Stomach (tissue), 9 donors: ENCODE results near the gene IMP4. TPM values are rescaled to one million over a fixed set of nuclear protein-coding genes. Genes with fewer than 3 reads are reported as not detected.

Source experiments
- DNase-seq, 2 donors: peaks; one replicate each; pipeline versions ENCODE4 v3.0.0 to v3.0.0-alpha.2; 2013 to 2019
- H3K27ac ChIP-seq, 5 donors: fragments of 200-600 bp in 4 of 5; sonication (generic) in 4 of 5; one replicate each; pipeline ENCODE4 v1.5.1; 2013 to 2019; ENCODE audit warnings: mild to moderate bottlenecking in 1 of 5, moderate library complexity in 1 of 5
- H3K27me3 ChIP-seq, 3 donors: fragments of 200-600 bp; sonication (generic); one replicate each; pipeline ENCODE4 v1.5.1; 2017 to 2019; ENCODE audit warnings: mixed run types in 1 of 3
- H3K36me3 ChIP-seq, 4 donors: fragments of 200-600 bp; sonication (generic); 1 replicate in 3 of 4; 2 replicates in 1 of 4; pipeline ENCODE4 v1.5.1; 2016 to 2019
- H3K4me1 ChIP-seq, 4 donors: fragments of 200-600 bp; sonication (generic); one replicate each; pipeline ENCODE4 v1.5.1; 2016 to 2019
- H3K4me3 ChIP-seq, 4 donors: fragments of 200-600 bp; sonication (generic) in 3 of 4; one replicate each; pipeline ENCODE4 v1.5.1; 2016 to 2019; ENCODE audit warnings: mild to moderate bottlenecking in 1 of 4
- H3K9me3 ChIP-seq, 4 donors: fragments of 200-600 bp; sonication (generic); one replicate each; pipeline ENCODE4 v1.5.1; 2016 to 2019
- EP300 ChIP-seq: sonication (generic); formaldehyde crosslinking; IDR thresholded peaks from one replicate; pipeline ENCODE4 v1.6.1; 2017; ENCODE audit warnings: antibody characterized with exemption
- POLR2A ChIP-seq, 4 donors: fragments of 450-650 bp; IDR thresholded peaks; one replicate each; pipeline ENCODE4 v1.6.1; 2016; ENCODE audit warnings: antibody characterized with exemption in 4 of 4, control low read depth in 2 of 4, mild to moderate bottlenecking in 1 of 4, moderate library complexity in 1 of 4
- POLR2AphosphoS5 ChIP-seq, 3 donors: sonication (generic); formaldehyde crosslinking; IDR thresholded peaks; one replicate each; pipeline ENCODE4 v1.6.1; 2016; ENCODE audit warnings: antibody characterized with exemption in 3 of 3
- WGBS, 5 donors: extraction: QIAGEN DNeasy Blood & Tissue Kit in 3 of 5; methylation state at CpG; one replicate each; pipeline versions ENCODE4 v1.1.5 to v1.1.7; 2013 to 2018; 5-methylcytosine and 5-hydroxymethylcytosine counted together
- intact Hi-C: fragments of 100-400 bp; cut with DNase I; formaldehyde crosslinking; loops from one replicate; pipeline ENCODE4 v1.15.1; 2023; ENCODE audit warnings: low total_unique reads
- polyA plus RNA-seq, 3 donors: library from polyadenylated mRNA; stranded (reverse); fragments of 200-250 nt; gene quantifications; one replicate each; pipeline ENCODE4 v1.2.3, GENCODE V29; 2013
- total RNA-seq, 5 donors: library from RNA; depleted of rRNA; stranded (reverse); fragments of >200 nt; gene quantifications; one replicate each; pipeline versions ENCODE4 v1.1.0 to v1.2.3, GENCODE V29; 2014 to 2016
- TF ChIP-seq, protein P1 (sequence below), 7 experiments: fragments of 450-650 bp in 4 of 7; fragments of 200-600 bp in 3 of 7; sonication (generic) in 3 of 7; IDR thresholded peaks; one replicate each; pipeline ENCODE4 v1.5.1; 2016 to 2019; ENCODE audit warnings: antibody characterized with exemption in 7 of 7, control low read depth in 2 of 7, mild to moderate bottlenecking in 1 of 7
- donor health status: healthy with polysubstance abuse.
- donor health status: Bipolar disorder and iron deficiency.
- donor health status: healthy.

IMP4 gene
- total and polyA plus RNA-seq, 8 donors, result 14.2 to 128 (median 71.2) TPM

DNA sequence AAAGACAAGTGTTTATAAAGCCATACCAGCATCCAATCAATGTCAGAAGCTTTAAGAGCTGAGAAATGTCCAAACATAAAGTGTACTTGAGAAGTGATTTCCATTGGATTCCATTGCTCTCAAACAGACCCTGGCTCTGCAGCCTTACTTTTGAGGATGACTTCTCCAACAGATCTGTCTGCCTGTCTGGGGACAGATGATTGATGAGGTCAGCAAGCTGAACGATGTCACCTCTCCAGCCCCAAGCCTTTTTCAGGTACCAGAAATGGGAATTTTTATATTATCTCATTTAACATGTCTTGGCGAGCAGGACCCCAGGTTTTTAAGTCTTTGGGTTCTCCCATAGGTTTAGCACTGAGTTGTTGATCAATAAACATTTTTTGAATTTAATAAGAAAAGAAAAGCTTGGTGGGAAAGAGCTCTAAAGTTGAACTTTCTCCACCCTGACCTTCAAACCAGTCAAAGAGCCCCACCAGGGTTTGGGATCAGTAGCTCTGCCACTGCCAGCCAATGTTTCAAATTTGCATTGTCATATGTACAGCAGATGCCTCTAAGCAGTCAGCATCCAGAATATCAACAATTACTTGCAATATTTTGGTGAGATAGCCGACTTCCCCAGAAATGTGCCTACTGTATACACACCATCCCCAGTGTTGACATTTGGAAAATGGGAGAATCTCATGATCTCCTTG, 35.7 kb downstream of the IMP4 start:
- Histone ChIP-seq H3K4me3 (no peak overlapping the region), H3K27ac (no peak overlapping the region), H3K4me1 (peaks cover 5 to 44% (median 25%) of the 10 kb centered on the region in 4 donors), H3K9me3 (no peaks in the 10 kb centered on the region), H3K27me3 (no peaks in the 10 kb centered on the region), H3K36me3 (peaks cover 0 to 25% (median 17%) of the 10 kb centered on the region in 4 donors)
- WGBS, 5 donors, result 85 to 91% (median 89%) methylated on average over 3 of the region's 3 CpGs
- TF ChIP-seq, protein P1, sequence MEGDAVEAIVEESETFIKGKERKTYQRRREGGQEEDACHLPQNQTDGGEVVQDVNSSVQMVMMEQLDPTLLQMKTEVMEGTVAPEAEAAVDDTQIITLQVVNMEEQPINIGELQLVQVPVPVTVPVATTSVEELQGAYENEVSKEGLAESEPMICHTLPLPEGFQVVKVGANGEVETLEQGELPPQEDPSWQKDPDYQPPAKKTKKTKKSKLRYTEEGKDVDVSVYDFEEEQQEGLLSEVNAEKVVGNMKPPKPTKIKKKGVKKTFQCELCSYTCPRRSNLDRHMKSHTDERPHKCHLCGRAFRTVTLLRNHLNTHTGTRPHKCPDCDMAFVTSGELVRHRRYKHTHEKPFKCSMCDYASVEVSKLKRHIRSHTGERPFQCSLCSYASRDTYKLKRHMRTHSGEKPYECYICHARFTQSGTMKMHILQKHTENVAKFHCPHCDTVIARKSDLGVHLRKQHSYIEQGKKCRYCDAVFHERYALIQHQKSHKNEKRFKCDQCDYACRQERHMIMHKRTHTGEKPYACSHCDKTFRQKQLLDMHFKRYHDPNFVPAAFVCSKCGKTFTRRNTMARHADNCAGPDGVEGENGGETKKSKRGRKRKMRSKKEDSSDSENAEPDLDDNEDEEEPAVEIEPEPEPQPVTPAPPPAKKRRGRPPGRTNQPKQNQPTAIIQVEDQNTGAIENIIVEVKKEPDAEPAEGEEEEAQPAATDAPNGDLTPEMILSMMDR (IDR thresholded peaks at IDR 0.05), result no peak
- TF ChIP-seq POLR2AphosphoS5 (IDR thresholded peaks at IDR 0.05), result no peak
- no peak for TF ChIP-seq EP300
- no peak for TF ChIP-seq POLR2A (IDR thresholded peaks at IDR 0.05)
- intact Hi-C loops, result no loop called here
- DNase-seq, result no peak

DNA sequence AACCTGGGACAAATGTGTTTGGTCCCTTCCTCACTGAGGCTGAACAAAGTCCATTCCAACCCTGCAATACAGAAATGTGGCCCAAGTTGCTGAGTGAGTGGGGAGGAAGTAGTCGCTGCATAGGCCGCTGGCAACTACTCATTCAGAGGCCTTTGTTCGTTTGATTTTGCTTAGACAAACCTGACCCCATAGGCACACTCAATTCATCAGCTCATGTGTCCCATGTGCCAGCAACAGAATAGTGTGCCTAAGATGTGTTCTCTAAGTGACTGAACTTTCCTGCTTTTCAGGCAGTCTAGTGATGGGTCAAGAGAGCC, 36.2 kb downstream of the IMP4 start:
- H3K4me3 ChIP-seq, result no peak overlapping the region
- no peaks in the 10 kb centered on the region for H3K27me3 ChIP-seq
- H3K4me1 ChIP-seq, result peaks cover 0 to 39% (median 20%) of the 10 kb centered on the region in 4 donors
- intact Hi-C loops, result no loop called here
- 80 to 89% (median 86%) methylated on average over 3 of the region's 3 CpGs for WGBS, 5 donors
- no peaks in the 10 kb centered on the region for H3K9me3 ChIP-seq
- H3K36me3 ChIP-seq, result peaks cover 0 to 25% (median 17%) of the 10 kb centered on the region in 4 donors
- no peak for TF ChIP-seq POLR2A (IDR thresholded peaks at IDR 0.05)
- no peak for TF ChIP-seq POLR2AphosphoS5 (IDR thresholded peaks at IDR 0.05)
- no peak for TF ChIP-seq EP300
- TF ChIP-seq, protein P1 (IDR thresholded peaks at IDR 0.05), result no peak
- H3K27ac ChIP-seq, result no peak overlapping the region
- no peak for DNase-seq

DNA sequence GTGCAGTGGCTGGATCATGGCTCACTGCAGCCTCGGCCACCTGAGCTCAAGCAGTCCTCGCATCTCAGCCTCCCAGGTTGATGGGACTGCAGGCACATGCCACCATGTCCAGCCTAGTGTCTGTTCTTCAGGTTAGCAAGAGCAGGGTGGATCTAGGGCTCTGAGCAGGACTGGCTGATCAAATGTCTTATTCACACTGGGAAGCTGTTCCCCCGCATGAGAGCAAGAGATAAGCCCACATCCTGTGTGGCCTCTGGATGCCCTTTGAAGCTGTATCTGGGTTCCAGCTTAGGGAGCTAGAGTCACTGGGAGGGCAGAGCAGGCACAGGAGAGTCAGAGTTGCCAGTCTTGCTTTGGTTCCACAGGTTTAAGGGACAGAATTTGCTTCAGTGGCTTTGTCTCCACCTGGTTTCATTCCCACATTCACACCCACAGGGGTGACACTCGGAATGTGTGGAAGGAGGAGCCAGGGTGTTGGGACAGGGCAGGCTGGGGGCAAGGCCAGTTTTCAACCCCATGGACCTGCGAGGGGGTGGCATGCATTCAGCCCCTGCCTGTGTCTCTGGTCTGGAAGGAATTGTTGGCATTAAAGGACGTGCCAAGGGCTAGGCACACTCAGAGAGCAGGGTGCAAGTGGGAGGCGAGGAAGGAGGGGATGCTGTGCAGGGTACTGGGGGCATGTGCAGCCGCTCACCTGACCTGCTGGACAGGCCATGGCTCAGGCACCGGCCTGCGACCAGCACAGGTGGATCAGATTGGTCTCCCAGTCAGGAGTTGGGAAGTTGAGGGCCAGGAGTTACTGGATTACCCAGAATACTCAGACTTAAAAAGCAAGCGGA, 37.6 kb downstream of the IMP4 start:
- H3K27ac ChIP-seq, result no peak overlapping the region

DNA sequence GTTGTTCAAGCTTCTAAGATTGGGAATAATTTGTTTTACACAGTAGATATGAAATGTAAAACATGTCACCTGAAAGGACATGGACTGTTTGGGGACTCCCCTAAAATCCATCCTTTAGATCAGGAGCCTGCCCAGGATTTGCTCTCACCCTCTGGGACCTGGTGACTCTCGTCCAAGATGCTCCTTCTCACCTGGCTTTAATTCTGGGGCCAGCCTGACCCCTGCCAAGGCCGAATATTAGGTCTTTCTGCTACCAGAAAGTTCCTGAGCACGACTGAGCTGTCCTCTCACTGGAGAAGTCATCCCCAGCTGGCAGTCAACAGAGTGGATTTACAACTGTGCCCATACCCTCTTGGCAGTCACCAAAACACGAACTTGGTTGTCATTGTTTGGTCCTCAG, 38.4 kb downstream of the IMP4 start:
- intact Hi-C loops, result no loop called here
- H3K27ac ChIP-seq, result no peak overlapping the region
- peaks cover 0 to 13% (median 4%) of the 10 kb centered on the region in 4 donors for H3K36me3 ChIP-seq
- peaks cover 0 to 24% (median 10%) of the 10 kb centered on the region in 4 donors for H3K4me1 ChIP-seq
- WGBS, 5 donors, result 86 to 96% (median 89%) methylated on average over 4 of the region's 4 CpGs
- no peaks in the 10 kb centered on the region for H3K9me3 ChIP-seq
- no peak for TF ChIP-seq POLR2A (IDR thresholded peaks at IDR 0.05)
- TF ChIP-seq EP300, result no peak
- TF ChIP-seq, protein P1 (IDR thresholded peaks at IDR 0.05), result no peak
- no peak for TF ChIP-seq POLR2AphosphoS5 (IDR thresholded peaks at IDR 0.05)
- H3K4me3 ChIP-seq, result no peak overlapping the region
- no peak for DNase-seq
- no peaks in the 10 kb centered on the region for H3K27me3 ChIP-seq

More for the DNA sequence above, 37.6 kb downstream of the IMP4 start:
- H3K4me1 ChIP-seq, result peaks cover 0 to 24% (median 7%) of the 10 kb centered on the region in 4 donors
- H3K9me3 ChIP-seq, result no peaks in the 10 kb centered on the region
- TF ChIP-seq POLR2A (IDR thresholded peaks at IDR 0.05), result no peak
- no peak for TF ChIP-seq POLR2AphosphoS5 (IDR thresholded peaks at IDR 0.05)
- TF ChIP-seq, protein P1 (IDR thresholded peaks at IDR 0.05), result no peak
- no peak for TF ChIP-seq EP300
- H3K27me3 ChIP-seq, result no peaks in the 10 kb centered on the region
- 84 to 91% (median 89%) methylated on average over 11 of the region's 11 CpGs for WGBS, 5 donors
- intact Hi-C loops, result no loop called here
- no peak for DNase-seq
- no peak overlapping the region for H3K4me3 ChIP-seq
- peaks cover 0 to 21% (median 12%) of the 10 kb centered on the region in 4 donors for H3K36me3 ChIP-seq
